PC-3 (cell line): ENCODE data around the gene NCAPH2.

Experiments
- EZH2 ChIP-seq: fragments of 300-600 bp; sonication (generic); IDR thresholded peaks from one replicate; pipeline ENCODE4 v1.6.1; 2017; ENCODE audit warnings: antibody characterized with exemption, mild to moderate bottlenecking, low read length; ENCODE audit not compliant: unreplicated experiment
- TF ChIP-seq, protein P1 (sequence below): fragments of 300-600 bp; sonication (generic); conservative IDR thresholded peaks from 2 replicates; pipeline ENCODE4 v1.5.1; 2017; ENCODE audit warnings: antibody characterized with exemption, low read depth, mild to moderate bottlenecking, low read length

DNA sequence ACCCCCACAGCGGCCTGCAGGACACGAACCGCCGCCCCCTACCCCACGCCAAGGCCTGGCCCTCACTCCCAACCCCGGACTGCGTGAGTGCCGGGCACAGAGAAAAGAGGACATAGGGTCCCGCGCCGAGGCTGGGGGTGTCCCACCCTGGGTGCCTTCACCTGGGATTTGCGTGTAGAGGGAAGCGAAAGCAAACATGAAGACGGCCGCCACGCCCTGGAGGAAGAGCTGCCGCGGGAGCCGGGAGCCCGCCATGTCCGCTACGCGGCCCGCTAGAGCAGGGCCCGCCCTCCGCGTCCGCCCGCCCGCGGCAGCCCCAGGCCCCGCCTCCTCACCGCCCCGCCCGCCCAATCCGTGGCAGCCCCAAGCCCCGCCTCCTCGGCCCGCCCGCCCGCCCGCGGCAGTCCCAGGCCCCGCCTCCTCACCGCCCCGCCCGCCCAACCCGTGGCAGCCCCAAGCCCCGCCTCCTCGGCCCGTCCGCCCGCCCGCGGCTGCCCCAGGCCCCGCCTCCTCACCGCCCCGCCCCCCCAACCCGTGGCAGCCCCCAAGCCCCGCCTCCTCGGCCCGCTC, 518 bp upstream of the NCAPH2 start, which contains the start of gene LMF2:
- TF ChIP-seq, protein P1, sequence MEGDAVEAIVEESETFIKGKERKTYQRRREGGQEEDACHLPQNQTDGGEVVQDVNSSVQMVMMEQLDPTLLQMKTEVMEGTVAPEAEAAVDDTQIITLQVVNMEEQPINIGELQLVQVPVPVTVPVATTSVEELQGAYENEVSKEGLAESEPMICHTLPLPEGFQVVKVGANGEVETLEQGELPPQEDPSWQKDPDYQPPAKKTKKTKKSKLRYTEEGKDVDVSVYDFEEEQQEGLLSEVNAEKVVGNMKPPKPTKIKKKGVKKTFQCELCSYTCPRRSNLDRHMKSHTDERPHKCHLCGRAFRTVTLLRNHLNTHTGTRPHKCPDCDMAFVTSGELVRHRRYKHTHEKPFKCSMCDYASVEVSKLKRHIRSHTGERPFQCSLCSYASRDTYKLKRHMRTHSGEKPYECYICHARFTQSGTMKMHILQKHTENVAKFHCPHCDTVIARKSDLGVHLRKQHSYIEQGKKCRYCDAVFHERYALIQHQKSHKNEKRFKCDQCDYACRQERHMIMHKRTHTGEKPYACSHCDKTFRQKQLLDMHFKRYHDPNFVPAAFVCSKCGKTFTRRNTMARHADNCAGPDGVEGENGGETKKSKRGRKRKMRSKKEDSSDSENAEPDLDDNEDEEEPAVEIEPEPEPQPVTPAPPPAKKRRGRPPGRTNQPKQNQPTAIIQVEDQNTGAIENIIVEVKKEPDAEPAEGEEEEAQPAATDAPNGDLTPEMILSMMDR, result no peak
- TF ChIP-seq EZH2, result no peak
